ENCODE results near the gene TEDDM1. TPM values are rescaled to one million over a fixed set of nuclear protein-coding genes. Genes with fewer than 3 reads are reported as not detected.

Gene TEDDM1
- total and polyA plus RNA-seq, 10 of the 15 experiments (the other 5 are each of a cell fraction or from before 2014, with no cell fraction given) = 0.11 TPM; not detected in 9

DNA sequence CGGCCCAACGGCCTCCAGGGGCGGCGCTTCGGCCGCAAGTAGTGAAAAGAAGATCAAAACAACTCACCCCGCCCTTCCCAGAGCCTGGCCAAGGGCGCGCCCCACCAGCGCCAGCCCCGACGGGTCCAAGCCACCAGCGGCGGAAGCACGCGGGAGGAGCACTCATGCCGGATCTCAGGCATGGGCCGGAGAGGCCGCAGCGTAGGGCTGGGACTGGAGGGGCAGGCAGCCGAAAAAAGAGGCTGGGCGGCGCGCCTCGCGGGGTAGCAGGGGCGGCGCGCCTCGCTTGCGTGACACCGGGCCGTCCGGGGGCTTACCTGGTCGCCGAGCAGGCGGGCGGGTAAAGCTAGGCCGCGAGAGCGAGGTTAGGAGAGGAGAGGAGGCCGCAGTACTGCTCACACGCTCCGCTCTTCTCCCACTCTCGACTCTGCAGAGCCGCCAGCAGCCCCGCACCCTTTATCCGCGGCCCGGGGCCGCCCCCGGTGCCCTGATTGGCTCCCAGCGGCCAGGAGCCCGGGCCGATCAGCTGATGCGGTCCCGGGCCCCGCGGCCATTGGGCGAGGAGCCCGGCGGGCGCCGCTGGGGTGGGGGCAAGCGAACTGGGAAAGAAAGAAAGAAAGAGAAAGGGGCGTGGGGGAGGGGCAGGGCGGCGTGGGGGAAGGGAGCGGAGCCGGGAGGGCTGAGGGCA, 9.0 kb downstream of the TEDDM1 start, which contains the start of gene GLUL:
TSS of gene GLUL (minus strand) at position 429 of the 688 bp plus-strand sequence. CDS start 3,053 bp downstream, outside the sequence.
- H3K4me3 ChIP-seq = peak within 1 kb of the TSS; percentile 85
- no peak for DNase-seq (ENCODE audit: low read depth, low spot score)
- in situ Hi-C loops (cut with MboI) (no loop called here), intact Hi-C loops (cut with micrococcal nuclease; ENCODE audit: unreplicated experiment) (loop anchor here (5.0 kb wide), 1 partner anchor 69 kb away; no protein-coding TSS in a partner anchor)
- H3K36me3 ChIP-seq (ENCODE audit: control insufficient read depth in 2 of 2, insufficient read depth in 2 of 2, low read length in 1 of 2) = peaks cover 0 to 3% of the 10 kb centered on the region in 2 experiments; a peak in 1 of 4 replicates
- CTCF ChIA-PET = interaction anchor here (0.8 to 10.9 kb wide), 2 partner anchors 247 to 299 kb away, joined by 4 to 418 read pairs; no protein-coding TSS in a partner anchor
- peak within 1 kb of the TSS; percentile 71 for H3K27ac ChIP-seq (ENCODE audit: control insufficient read depth, insufficient read depth)
- H3K9me3 ChIP-seq (replicated peaks; ENCODE audit: control insufficient read depth, insufficient read depth, low read length) = no peaks in the 10 kb centered on the region
- H4K20me1 ChIP-seq (ENCODE audit: control insufficient read depth, insufficient read depth) = no peaks in the 10 kb centered on the region
- RAD21 ChIA-PET (ENCODE audit: unreplicated experiment) = interaction anchor here (0.6 to 7.4 kb wide), 6 partner anchors 10 to 908 kb away, joined by 3 to 282 read pairs (median 3); partner anchors contain the start of gene CACNA1E
- H3K9ac ChIP-seq (ENCODE audit: control insufficient read depth, insufficient read depth, low read length) = peak within 1 kb of the TSS; percentile 73
- peak within 1 kb of the TSS; percentile 91 for H3K4me2 ChIP-seq (ENCODE audit: control insufficient read depth, insufficient read depth)
- H3K4me1 ChIP-seq (ENCODE audit: control insufficient read depth, insufficient read depth, low read length) = peaks cover 11% of the 10 kb centered on the region
- peak; percentile 86 for ATAC-seq
- BruUV-seq (replicated peaks) = TSS peak; percentile 48
- H2AFZ ChIP-seq (ENCODE audit: control insufficient read depth, low read depth, low read length) = peak within 1 kb of the TSS; percentile 87
- FAIRE-seq = no peak
- H3K27me3 ChIP-seq (replicated peaks in 1 of 2; ENCODE audit: control insufficient read depth in 2 of 2, insufficient read depth in 2 of 2, low read length in 1 of 2) = no peaks in the 10 kb centered on the region
- WGBS (ENCODE audit: insufficient coverage, insufficient replicate concordance, low lambda C conversion rate, missing lambda C conversion rate) = 1% methylated on average over 51 of the region's 70 CpGs
- peaks cover 7% of the 10 kb centered on the region for H3K79me2 ChIP-seq (ENCODE audit: control insufficient read depth, insufficient read depth, low read length)
- POLR2A ChIA-PET = interaction anchor here (0.6 to 3.7 kb wide), 2 partner anchors 213 to 248 kb away, joined by 3 to 24 read pairs; no protein-coding TSS in a partner anchor
- SMC1A ChIA-PET (ENCODE audit: uncharacterized antibody, unreplicated experiment) = interaction anchor here (1.0 to 11.3 kb wide), 4 partner anchors 14 to 248 kb away, joined by 3 to 303 read pairs (median 3); no protein-coding TSS in a partner anchor
- TF ChIP-seq ZBED1 (IDR thresholded peaks at IDR 0.05; ENCODE audit: borderline replicate concordance) (no peak), LARP7 (IDR thresholded peaks at IDR 0.05) (peak; percentile 67), IKZF2 (IDR thresholded peaks at IDR 0.05) (0 out of 4 replicates have a peak, but pooled peaks of 1 of the 2 experiments have one; percentile 7), IKZF1 (conservative IDR thresholded peaks at IDR 0.05) (peak; percentile 78), SP1 (IDR thresholded peaks at IDR 0.05; ENCODE audit: low read depth, low read length) (peak; percentile 41), CREB1 (IDR thresholded peaks at IDR 0.05; ENCODE audit: low read depth) (peak; percentile 20; the same call in 1 of the 2 replicates), RFX5 (IDR thresholded peaks at IDR 0.05; ENCODE audit: low read depth, low read length) (no peak), POLR2AphosphoS5 (IDR thresholded peaks at IDR 0.05; ENCODE audit: low read length) (peak; percentile 96), E2F4 (IDR thresholded peaks at IDR 0.05; ENCODE audit: low read depth, low read length) (no peak), NKRF (conservative IDR thresholded peaks at IDR 0.05) (peak; percentile 50; the same call in 1 of the 2 replicates), ZSCAN29 (IDR thresholded peaks at IDR 0.05) (no peak), JUND (IDR thresholded peaks at IDR 0.05; ENCODE audit: low read depth, low read length) (no peak), ZNF687 (IDR thresholded peaks at IDR 0.05) (0 out of 2 replicates have a peak, but pooled peaks have one; percentile 24)
- TF ChIP-seq, protein P1, sequence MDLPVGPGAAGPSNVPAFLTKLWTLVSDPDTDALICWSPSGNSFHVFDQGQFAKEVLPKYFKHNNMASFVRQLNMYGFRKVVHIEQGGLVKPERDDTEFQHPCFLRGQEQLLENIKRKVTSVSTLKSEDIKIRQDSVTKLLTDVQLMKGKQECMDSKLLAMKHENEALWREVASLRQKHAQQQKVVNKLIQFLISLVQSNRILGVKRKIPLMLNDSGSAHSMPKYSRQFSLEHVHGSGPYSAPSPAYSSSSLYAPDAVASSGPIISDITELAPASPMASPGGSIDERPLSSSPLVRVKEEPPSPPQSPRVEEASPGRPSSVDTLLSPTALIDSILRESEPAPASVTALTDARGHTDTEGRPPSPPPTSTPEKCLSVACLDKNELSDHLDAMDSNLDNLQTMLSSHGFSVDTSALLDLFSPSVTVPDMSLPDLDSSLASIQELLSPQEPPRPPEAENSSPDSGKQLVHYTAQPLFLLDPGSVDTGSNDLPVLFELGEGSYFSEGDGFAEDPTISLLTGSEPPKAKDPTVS (IDR thresholded peaks at IDR 0.05; ENCODE audit: low read depth, low read length) = no peak
